ENCODE measurements around the gene ZNF205.
A peak's percentile ranks its signal among the peaks of the same experiment; 100 is the strongest.
"Not testable (repeated sequence)": the region's sequence is repeated elsewhere in the genome, so short reads cannot be mapped to it uniquely, and the experiment has no call there.

ZNF205 gene

DNA sequence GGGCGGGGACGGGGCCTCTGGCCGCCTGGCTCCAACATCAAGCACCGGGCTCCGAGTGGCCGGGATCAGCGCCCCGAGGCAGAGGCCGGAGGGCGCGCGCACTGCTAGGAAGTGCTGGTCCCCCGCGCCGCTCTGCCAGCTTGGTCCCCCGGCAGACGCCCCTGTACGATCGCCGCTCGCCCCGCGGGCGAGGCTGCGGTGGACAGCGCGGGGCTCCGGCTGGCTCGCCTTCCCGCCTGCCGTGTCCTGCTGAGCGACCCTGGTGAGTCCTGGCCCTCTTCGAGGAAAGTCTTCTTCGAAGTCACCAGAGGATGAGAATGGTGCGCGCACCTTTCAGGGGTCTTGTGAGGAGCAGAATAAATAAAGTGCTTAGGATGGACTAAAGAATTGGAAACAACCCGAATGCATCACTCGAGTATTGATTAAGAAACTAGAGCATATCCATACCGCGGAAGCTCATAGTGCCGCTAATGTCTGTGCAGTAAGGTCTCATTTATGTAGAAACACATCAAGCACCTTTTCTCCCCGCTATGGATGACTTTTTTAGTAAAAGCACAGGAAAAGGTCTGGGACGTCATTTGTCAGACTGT lies 22.8 kb downstream of the ZNF205 start:
- no peak for DNase-seq

DNA sequence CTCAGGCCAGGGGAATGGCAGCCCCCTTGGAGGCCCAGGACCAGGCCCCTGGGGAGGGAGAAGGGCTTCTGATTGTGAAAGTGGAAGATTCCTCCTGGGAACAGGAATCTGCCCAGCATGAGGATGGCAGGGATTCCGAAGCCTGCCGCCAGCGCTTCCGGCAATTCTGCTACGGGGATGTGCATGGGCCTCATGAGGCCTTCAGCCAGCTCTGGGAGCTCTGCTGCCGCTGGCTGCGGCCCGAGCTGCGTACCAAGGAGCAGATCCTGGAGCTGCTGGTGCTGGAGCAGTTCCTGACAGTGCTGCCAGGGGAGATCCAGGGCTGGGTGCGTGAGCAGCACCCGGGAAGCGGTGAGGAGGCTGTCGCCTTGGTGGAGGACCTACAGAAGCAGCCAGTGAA lies 24.9 kb downstream of the ZNF205 start:
- DNase-seq = no peak

DNA sequence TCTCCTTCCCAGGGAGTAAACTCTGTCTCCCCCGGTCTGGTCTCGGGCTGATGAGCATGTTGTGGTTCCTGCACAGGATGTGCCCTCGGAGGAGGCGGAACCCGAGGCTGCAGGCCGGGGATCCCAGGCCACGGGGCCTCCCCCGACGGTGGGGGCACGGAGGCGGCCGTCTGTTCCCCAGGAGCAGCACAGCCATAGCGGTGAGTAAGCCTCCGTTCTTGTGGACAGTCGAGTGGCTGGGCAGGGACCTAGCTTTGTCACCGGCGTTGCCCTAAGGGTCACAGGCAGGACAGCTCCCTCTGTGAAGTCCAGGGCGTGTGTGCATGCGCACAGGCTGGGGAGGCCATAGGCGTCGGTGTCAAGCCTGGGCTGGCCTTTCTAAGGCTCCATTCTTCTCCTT lies 26.0 kb downstream of the ZNF205 start:
- DNase-seq = no peak

DNA sequence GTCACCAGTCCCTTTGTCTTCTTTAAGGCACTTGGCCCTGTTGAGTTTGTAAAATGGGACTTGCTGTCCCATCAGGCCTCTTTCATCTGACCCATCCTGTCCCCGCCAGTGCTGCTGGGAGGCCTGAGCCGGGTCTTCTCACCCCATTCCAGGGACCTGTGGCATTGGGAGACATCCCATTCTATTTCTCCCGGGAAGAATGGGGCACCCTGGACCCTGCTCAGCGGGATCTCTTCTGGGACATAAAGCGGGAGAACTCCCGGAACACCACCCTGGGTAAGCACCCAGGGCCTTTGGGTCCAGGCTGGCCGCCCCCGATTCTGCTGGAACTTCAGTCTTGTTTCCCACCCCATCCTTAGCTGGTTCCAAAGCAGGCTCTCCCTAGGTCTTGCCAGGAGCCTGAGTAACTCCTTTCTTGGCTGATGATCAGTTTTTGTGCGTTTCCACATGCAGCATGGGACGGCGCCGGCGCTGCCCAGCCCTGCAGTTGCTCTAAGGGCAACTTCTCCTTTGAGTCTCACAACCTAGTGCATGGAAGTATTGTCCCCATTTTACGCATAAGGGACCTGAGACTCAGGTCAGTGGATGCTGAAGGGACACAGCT lies 26.5 kb downstream of the ZNF205 start:
- no peak for DNase-seq

DNA sequence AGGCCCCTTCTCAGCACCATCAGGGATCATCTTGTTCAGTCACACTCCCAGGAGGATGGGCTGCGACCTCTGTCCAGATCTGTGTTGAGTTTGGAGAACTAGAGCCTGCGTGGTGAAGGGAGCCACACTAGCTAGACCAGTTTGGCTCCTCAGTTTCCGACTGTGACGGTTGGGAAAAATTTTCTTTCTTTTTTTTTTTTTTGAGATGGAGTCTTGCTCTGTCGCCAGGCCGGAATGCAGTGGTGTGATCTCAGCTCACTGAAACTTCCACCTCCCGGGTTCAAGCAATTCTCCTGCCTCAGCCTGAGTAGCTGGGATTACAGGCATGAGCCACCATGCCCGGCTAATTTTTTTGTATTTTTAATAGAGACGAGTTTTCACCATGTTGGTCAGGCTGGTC lies 27.2 kb downstream of the ZNF205 start:
- not testable (repeated sequence) for DNase-seq

DNA sequence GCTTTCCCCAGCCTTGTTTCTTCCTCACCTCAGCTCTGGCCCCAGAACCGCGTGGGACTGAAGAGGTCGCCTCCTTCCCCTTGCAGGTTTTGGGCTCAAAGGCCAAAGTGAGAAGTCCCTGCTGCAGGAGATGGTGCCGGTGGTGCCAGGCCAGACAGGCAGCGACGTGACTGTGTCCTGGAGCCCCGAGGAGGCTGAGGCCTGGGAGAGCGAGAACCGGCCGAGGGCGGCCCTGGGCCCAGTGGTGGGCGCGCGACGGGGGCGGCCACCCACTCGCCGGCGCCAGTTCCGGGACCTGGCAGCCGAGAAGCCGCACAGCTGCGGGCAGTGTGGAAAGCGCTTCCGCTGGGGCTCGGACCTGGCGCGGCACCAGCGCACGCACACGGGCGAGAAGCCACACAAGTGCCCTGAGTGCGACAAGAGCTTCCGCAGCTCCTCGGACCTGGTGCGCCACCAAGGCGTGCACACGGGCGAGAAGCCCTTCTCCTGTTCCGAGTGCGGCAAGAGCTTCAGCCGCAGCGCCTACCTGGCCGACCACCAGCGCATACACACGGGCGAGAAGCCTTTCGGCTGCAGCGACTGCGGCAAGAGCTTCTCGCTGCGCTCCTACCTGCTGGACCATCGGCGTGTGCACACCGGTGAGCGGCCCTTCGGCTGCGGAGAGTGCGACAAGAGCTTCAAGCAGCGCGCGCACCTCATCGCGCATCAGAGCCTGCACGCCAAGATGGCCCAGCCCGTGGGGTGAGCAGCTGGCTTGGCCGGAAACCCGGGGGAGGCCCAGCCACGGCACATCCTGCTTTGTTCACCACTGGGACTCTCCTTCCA lies 28.4 kb downstream of the ZNF205 start:
- DNase-seq = no peak

DNA sequence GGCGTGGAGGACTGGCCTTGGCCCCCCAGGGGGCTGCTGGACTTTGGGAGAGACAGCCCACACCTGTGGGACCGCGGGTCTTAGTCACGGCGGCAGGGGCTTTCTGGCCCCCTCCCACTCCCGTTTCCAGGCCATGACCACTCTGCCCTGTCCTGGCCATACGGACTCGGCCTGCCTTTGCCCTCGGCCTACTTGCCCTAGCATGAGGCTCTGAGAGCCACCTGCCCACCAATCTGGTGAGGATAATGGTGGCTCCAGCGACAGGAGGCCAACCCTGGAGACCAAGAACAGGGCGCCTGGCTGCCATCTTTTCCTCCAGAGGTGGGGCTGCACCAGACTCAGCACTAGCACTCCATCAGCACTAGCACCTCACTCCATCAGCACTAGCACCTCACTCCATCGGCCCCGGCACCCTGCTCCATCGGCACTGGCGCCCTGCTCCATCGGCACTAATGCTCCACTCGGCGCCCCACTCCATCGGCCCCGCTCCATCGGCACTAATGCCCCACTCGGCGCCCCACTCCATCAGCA lies 29.5 kb downstream of the ZNF205 start:
- no peak for DNase-seq

DNA sequence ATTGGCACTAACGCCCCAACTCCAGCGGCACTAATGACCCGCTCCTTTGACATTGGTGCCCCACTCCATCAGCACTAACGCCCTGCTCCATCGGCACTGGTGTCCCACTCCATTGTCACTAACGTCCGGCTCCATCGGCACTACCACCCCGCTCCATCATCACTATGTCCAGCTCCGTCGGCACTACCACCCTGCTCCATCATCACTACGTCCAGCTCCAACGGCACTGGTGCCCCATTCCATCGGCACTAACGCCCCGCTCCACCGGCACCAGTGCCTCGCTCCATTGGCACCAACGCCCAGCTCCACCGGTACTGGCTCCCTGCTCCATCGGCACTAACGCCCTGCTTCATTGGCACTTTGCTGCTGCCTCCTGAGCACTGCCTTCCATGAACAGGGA lies 29.9 kb downstream of the ZNF205 start:
- DNase-seq = no peak

DNA sequence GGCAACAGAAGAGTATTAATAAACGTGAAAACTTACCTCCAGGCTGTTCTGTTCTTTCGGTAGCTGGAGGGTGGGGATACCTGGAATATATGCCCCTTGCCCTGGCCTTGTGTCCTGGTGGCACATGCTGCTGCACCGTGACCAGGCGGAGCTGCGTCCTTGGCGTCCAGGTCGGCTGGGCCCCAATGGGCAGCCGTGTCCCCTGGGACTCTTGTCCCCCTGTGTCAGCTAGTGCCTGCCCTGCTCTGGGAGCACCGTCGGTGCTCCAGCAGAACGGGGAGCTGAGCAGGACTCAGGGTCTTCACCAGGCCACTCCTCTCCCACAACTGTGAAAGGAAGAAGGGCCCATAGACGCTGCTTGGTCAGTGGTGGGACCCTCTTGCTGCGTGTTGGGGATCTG lies 30.4 kb downstream of the ZNF205 start:
- DNase-seq = no peak

DNA sequence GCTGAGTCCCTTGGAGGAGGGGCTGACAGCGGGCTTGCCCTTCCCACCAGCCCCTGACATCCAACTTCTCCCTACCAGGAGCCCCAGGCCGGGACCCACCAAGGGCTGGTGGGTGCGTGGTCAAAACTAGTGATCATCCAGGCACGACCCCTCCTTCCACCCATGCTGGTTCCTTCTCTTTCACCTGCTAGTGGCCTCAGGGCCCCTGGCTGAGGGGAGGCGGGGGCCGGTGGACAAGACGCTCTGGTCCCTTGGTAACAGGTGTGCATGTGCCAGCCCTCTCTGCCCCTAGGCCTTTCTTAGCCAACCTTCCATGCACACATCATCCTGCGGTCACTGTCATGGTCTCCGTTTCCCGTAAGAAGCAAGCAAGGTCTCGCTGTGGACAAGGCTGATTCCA lies 30.8 kb downstream of the ZNF205 start:
- no peak for DNase-seq

DNA sequence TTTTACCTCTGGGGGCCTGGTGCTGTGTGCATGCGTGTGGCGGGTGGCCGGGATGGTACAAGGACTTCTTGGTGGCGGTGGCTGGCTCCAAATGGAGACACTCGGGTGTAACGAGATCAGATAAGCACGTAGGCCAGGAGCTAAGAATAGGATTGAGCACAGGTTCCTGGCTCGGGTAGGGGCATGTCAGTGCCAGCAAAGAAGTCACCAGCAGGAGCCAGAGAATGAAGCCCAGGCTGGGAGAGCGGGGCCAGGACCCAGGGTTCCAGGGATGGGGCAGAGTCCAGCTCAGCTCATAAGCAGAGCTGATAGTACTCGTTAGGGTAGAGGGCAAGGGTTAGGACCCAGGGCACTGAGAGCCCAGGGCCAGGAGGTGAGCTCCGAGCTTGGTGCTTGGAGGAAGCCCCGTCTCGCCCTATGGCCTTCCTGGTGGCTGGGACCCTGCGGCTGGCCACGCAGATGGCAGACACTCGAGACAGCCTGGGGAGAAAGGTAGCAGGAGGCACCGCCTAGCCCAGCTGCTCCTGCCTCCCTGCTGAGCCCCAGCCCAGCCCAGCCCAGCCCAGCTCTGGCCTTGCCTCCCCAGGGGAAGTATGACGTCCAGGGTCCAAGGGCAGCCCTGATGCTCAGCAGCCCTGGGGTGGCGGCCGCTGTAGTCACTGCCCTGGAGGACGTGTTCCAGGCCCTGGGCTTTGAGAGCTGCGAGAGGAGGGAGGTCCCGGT lies 31.4 kb downstream of the ZNF205 start:
- no peak for DNase-seq

DNA sequence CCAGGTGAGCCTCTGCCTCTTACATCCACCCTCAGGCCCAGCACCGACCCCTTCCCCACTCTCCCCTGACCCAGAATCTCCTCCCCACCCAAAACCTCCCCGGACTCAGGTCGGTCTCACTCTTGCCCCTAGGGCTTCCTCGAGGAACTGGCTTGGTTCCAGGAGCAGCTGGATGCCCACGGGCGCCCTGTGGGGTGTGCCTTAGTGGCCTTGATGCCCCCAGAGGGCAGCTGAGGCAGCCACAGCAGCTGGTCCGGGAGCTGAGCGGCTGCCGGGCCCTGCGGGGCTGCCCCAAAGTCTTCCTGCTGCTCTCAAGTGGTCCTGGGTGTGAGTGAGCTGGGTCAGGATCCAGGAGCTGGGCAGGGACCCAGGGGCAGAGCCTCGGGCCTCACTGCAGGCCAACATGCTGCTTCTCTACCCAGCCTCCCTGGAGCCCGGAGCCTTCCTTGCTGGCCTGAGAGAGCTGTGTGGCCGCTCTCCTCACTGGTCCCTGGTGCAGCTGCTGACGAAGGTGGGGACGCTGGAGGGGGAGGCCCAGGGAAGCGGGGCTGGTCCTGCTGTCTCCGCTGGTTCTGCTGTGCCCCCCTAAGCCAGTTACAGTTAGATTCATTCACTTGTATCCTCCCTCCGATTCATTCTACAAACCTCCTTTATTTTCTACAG lies 32.1 kb downstream of the ZNF205 start:
- DNase-seq = no peak

DNA sequence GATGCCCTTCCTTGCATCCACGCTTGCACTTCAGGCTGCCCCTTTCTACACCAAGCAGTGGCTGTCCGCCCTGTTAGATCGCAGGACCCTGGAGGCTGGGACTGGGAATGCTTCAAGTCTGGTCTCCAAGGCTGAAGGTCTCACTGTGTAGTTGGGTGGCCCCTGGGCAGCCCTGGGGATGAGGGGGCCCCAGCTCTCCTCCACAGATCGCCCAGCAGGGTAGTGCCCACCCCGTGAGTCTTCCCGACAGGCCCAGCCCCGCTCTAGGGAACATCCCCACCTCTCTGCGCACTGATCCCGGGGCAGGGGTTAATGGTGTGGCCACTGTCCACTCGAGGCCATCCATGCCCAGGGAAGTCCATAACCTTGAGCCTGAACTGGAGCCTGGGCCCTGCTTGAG lies 32.8 kb downstream of the ZNF205 start:
- no peak for DNase-seq

DNA sequence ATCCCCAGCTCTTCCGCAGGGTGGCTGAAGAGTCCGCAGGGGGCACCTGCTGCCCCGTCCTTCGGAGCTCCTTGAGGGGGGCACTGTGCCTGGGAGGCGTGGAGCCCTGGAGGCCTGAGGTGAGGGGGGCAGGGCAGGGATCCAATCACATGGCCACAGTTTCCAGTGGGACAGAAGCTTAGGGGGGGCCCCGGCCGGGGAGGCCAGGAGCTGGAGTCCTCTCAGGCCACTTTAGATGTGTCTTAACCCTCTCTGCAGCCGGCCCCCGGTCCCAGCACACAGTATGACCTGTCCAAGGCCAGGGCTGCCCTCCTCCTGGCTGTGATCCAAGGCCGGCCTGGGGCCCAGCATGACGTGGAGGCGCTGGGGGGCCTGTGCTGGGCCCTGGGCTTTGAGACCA lies 33.3 kb downstream of the ZNF205 start:
- no peak for DNase-seq

DNA sequence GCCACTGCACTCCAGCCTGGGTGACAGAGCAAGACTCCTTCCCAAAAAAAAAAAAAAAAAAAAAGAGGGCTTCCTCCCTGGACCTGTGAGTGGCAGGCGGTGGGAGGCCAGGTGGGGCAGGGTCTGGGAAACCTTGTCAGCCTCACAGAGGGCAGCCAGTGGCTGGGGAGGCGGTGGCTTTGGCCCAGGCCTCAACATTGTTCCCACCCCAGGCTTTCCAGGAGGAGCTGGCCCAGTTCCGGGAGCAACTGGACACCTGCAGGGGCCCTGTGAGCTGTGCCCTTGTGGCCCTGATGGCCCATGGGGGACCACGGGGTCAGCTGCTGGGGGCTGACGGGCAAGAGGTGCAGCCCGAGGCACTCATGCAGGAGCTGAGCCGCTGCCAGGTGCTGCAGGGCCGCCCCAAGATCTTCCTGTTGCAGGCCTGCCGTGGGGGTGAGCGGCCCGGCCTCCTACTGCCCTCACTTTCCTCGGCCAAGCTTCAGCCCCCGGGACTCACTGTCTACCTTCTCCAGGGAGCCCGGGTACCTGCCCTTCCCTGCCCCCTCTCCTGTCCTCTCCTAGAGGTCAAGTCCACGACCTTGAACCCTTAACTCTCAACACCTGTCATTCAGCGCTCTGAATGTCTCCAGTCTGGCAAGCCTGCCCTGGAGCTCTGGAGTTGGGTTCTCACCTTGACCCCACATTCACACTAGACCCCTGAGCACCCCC lies 34.8 kb downstream of the ZNF205 start:
- DNase-seq = no peak

DNA sequence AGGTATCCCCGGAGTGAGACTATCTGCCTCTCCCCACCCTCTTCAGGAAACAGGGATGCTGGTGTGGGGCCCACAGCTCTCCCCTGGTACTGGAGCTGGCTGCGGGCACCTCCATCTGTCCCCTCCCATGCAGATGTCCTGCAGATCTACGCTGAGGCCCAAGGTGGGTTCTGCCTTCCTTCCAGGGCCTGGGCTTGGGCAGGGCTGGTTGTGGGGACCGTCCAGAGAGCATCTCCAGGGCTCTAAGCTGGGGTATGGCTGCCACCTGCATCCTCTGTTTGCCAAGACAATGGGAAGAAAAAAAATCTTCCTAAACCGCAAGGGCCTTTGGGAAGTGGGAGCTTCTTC lies 35.3 kb downstream of the ZNF205 start:
- no peak for DNase-seq

DNA sequence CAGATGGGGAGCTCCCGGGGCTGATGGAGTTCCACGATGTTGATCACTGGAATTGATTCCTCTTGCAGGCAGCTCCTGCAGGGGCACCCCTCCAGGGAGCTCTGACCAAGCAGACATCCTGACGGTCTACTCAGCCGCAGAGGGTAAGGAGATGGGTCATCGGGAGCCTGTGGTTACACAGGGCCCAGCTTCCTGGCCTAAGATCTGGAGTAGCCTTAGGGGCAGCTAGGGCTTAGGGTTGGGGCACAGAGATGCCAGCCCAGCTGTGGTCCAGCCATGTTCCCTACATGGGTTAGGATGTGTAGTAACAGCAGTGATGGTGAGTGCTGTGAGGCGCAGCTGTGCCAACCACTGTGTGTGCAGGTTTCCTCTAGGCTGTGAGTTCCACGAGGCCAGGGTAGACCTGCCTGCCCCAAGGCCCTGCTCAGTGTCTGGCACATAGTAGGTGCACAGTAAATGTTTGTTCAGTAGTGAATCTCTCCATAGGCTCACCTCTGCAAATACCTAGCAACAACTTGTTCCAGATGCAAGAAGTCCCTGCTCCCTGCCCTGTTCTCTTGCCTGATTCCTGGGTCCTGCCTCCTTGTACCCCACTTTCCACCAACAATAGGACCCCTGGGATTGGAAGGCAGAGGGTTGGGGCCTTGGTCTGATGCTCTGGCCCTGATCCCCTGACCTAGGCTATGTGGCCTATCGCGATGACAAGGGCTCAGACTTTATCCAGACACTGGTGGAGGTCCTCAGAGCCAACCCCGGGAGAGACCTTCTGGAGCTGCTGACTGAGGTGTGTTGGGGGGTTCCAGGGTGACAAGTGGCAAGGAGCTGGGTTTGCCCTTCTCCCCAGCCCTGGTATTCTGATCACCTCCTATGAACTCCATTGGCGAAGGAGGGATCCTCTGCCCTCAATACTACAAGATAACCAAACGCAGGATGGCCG lies 36.1 kb downstream of the ZNF205 start:
- DNase-seq = no peak

DNA sequence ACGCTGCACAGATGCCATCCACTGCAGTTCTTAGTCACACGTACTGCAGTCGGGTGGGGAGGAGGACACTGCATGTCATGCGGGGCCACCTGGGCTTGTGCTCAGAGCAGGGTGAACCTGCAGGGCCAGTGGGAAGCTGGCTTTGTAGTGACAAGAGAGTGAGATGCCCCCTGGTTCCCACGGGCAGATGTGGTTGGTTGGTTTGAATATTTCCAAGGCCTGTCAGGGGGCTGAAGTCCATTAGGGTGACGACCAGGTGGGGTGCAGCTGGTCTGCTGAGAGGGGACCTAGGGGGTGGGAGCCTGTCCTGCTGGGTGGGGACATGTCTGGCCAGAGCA lies 36.8 kb downstream of the ZNF205 start:
- DNase-seq = no peak

DNA sequence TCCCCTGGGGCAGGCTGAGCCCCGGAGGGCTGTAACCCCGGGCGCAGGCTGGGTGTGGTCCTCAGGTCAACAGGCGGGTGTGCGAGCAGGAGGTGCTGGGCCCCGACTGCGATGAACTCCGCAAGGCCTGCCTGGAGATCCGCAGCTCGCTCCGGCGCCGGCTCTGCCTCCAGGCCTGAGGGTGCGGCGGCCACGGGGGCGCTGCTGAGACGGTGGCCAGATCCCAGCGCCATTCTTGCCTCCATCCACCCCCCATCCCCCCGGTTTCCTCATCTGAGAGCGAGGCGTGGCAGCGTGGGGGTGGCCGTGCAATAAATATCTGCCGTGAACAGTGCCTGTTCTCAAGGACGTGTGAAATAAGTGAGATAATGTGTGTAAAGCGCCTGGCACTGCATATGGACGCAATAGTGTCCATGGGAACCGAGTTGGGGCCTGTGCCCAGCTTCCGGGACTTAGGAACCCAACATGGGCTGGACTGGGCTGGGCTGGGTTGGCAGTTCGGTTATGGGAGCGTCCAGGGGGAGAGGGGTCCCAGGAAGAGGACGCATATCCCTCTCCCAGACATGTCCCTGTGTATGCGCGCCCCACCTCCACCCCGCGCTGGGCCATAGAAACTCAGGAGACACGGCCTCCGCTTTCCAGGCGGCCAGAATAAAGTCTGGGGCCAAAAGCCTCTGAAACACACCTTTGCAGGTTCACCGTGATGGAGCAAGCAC lies 37.4 kb downstream of the ZNF205 start:
- DNase-seq = no peak

DNA sequence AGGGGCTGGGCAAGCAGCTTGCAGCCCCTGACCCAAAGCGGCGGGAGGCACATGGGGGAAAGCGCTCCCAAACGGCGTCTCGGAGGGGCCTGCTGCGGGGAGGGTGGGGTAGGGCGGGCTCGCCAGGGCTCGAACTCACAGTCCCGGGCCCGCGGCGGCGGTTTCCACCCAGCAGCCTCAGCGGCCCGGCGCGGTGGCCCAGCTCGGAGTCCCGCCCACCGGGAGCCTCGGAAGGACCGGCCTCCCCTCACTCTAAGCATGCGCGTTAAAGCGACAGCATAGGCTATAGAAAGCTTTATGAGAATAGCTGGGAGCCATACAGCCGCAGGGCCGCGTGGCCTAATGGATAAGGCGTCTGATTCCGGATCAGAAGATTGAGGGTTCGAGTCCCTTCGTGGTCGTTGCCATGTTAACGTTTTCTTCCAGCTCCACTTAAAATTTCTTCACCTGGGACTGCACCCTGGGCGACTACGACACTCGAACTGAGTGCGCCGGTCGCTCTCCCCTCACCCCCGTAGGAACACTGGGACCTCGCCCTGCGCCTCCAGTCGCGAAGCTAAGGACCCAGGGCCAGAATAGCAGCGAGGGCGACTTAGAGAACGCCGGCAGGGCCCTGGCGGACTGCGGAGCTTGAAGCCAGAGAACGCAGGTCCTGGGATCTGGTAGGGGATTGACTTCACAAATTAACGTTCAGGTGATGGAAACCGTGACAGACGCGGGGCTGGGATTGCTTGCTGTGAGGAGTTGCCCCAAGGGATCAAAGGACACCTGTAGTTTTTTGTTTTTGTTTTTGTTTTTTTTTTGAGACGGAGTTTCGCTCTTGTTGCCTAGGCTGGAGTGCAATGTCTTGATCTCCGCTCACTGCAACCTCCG lies 38.2 kb downstream of the ZNF205 start:
- peak; percentile 89 for DNase-seq
